Liver (tissue), 9 donors: ENCODE measurements around the gene SOX10. TPM values are rescaled to one million over a fixed set of nuclear protein-coding genes. Genes with fewer than 3 reads are reported as not detected.

Experiments
- DNase-seq: peaks from one replicate; pipeline ENCODE4 v3.0.0-alpha.2; 2017; ENCODE audit warnings: low spot score
- H3K27ac ChIP-seq, 2 donors: one replicate each; pipeline ENCODE4 v1.7.0; 2013; ENCODE audit warnings: inconsistent platforms in 2 of 2, low read length in 2 of 2, control low read depth in 1 of 2, low read depth in 1 of 2, mild to moderate bottlenecking in 1 of 2
- H3K27me3 ChIP-seq, 4 donors: one replicate each; pipeline versions ENCODE4 v1.6.1 to v1.7.0; 2013; ENCODE audit warnings: low read length in 3 of 4, inconsistent platforms in 1 of 4, mild to moderate bottlenecking in 1 of 4, moderate library complexity in 1 of 4; ENCODE audit not compliant: control insufficient read depth in 4 of 4, insufficient read depth in 4 of 4
- H3K36me3 ChIP-seq, 4 donors: one replicate each; pipeline versions ENCODE4 v1.6.1 to v1.7.0; 2013; ENCODE audit warnings: low read length in 3 of 4, mild to moderate bottlenecking in 3 of 4, low read depth in 1 of 4, moderate library complexity in 1 of 4; ENCODE audit not compliant: control insufficient read depth in 4 of 4, insufficient read depth in 3 of 4
- H3K4me1 ChIP-seq, 4 donors: one replicate each; pipeline versions ENCODE4 v1.6.1 to v1.7.0; 2013; ENCODE audit warnings: low read length in 3 of 4, mild to moderate bottlenecking in 3 of 4, moderate library complexity in 1 of 4; ENCODE audit not compliant: control insufficient read depth in 4 of 4, insufficient read depth in 4 of 4
- H3K4me3 ChIP-seq, 3 donors: one replicate each; pipeline versions ENCODE4 v1.6.1 to v1.7.0; 2013; ENCODE audit warnings: low read length in 3 of 3, control low read depth in 1 of 3, low read depth in 1 of 3, mild to moderate bottlenecking in 1 of 3
- H3K9ac ChIP-seq, 2 donors: one replicate each; pipeline ENCODE4 v1.7.0; 2013; ENCODE audit warnings: low read length in 2 of 2, mild to moderate bottlenecking in 2 of 2, moderate library complexity in 2 of 2, control low read depth in 1 of 2, low read depth in 1 of 2
- H3K9me3 ChIP-seq, 4 donors: one replicate each; pipeline versions ENCODE4 v1.6.1 to v1.7.0; 2013; ENCODE audit warnings: low read length in 3 of 4; ENCODE audit not compliant: control insufficient read depth in 4 of 4
- EGR1 ChIP-seq, 2 donors: IDR thresholded peaks; 2 replicates each; pipeline ENCODE4 v1.6.1; 2016 to 2018; ENCODE audit warnings: antibody characterized with exemption in 2 of 2, low read depth in 2 of 2
- FOXA1 ChIP-seq: IDR thresholded peaks from 2 replicates; pipeline ENCODE4 v1.6.1; 2016; ENCODE audit warnings: antibody characterized with exemption
- FOXA2 ChIP-seq: IDR thresholded peaks from 2 replicates; pipeline ENCODE4 v1.6.1; 2016; ENCODE audit warnings: antibody characterized with exemption
- GABPA ChIP-seq, 2 donors: IDR thresholded peaks in 1 of 2; conservative IDR thresholded peaks in 1 of 2; 2 replicates each; pipeline ENCODE4 v1.6.1; 2016; ENCODE audit warnings: antibody characterized with exemption in 2 of 2, mild to moderate bottlenecking in 1 of 2, moderate library complexity in 1 of 2
- HNF4A ChIP-seq, 2 donors: conservative IDR thresholded peaks; 2 replicates each; pipeline ENCODE4 v1.6.1; 2016; ENCODE audit warnings: antibody characterized with exemption in 2 of 2, mild to moderate bottlenecking in 2 of 2
- HNF4G ChIP-seq: IDR thresholded peaks from 2 replicates; pipeline ENCODE4 v1.6.1; 2016; ENCODE audit warnings: antibody characterized with exemption
- JUND ChIP-seq, 2 donors: IDR thresholded peaks; 2 replicates each; pipeline ENCODE4 v1.6.1; 2016; ENCODE audit warnings: antibody characterized with exemption in 2 of 2
- NR2F2 ChIP-seq: IDR thresholded peaks from 2 replicates; pipeline ENCODE4 v1.6.1; 2016; ENCODE audit warnings: antibody characterized with exemption
- RAD21 ChIP-seq, 2 donors: IDR thresholded peaks; 2 replicates each; pipeline ENCODE4 v1.6.1; 2016; ENCODE audit warnings: antibody characterized with exemption in 2 of 2, mild to moderate bottlenecking in 2 of 2
- RXRA ChIP-seq, 2 donors: IDR thresholded peaks; 2 replicates each; pipeline ENCODE4 v1.6.1; 2017 to 2018; ENCODE audit warnings: antibody characterized with exemption in 2 of 2, mild to moderate bottlenecking in 1 of 2
- SP1 ChIP-seq: IDR thresholded peaks from 2 replicates; pipeline ENCODE4 v1.6.1; 2018; ENCODE audit warnings: antibody characterized with exemption, mild to moderate bottlenecking
- TAF1 ChIP-seq: conservative IDR thresholded peaks from 2 replicates; pipeline ENCODE4 v1.6.1; 2016; ENCODE audit warnings: antibody characterized with exemption, mild to moderate bottlenecking
- YY1 ChIP-seq: IDR thresholded peaks from 2 replicates; pipeline ENCODE4 v1.6.1; 2016; ENCODE audit warnings: antibody characterized with exemption, mild to moderate bottlenecking
- WGBS: extraction: QIAGEN DNeasy Blood & Tissue Kit; methylation state at CpG from one replicate; pipeline ENCODE4 v1.1.7; 2013; 5-methylcytosine and 5-hydroxymethylcytosine counted together
- polyA plus RNA-seq, 2 donors: library from polyadenylated mRNA; stranded (reverse) in 1 of 2; unstranded in 1 of 2; fragments of 200-250 nt in 1 of 2; fragments of >200 nt in 1 of 2; fragmentation: Nextera tagmentation in 1 of 2; extraction: Ambion mirVana in 1 of 2; gene quantifications; one replicate each; pipeline versions ENCODE4 v1.2.1 to v1.2.3, GENCODE V29; 2013 to 2015
- total RNA-seq, 2 donors: library from RNA; depleted of rRNA; stranded (reverse); fragments of >200 nt; gene quantifications; one replicate each; pipeline ENCODE4 v1.2.3, GENCODE V29; 2014
- TF ChIP-seq, protein P1 (sequence below): IDR thresholded peaks from 2 replicates; pipeline ENCODE4 v1.6.1; 2016; ENCODE audit warnings: antibody characterized with exemption
- TF ChIP-seq, protein P2 (sequence below): IDR thresholded peaks from 2 replicates; pipeline ENCODE4 v1.6.1; 2016; ENCODE audit warnings: antibody characterized with exemption, mild to moderate bottlenecking
- TF ChIP-seq, protein P3 (sequence below): fragments of 150-350 bp; IDR thresholded peaks from 2 replicates; pipeline ENCODE4 v1.5.1; 2017; ENCODE audit warnings: improper control_type of control experiment, low read depth, low read length; ENCODE audit not compliant: missing input control
- TF ChIP-seq, protein P4 (sequence below): IDR thresholded peaks from 2 replicates; pipeline ENCODE4 v1.6.1; 2016; ENCODE audit warnings: antibody characterized with exemption
- TF ChIP-seq, protein P5 (sequence below): IDR thresholded peaks from 2 replicates; pipeline ENCODE4 v1.6.1; 2016; ENCODE audit warnings: antibody characterized with exemption
- donor health status: healthy.
- donor health status: healthy.
- donor health status: healthy.
- donor health status: healthy.
- donor health status: healthy.

Gene SOX10
- total and polyA plus RNA-seq, 4 donors, result 0.05 to 0.29 (median 0.07) TPM

DNA sequence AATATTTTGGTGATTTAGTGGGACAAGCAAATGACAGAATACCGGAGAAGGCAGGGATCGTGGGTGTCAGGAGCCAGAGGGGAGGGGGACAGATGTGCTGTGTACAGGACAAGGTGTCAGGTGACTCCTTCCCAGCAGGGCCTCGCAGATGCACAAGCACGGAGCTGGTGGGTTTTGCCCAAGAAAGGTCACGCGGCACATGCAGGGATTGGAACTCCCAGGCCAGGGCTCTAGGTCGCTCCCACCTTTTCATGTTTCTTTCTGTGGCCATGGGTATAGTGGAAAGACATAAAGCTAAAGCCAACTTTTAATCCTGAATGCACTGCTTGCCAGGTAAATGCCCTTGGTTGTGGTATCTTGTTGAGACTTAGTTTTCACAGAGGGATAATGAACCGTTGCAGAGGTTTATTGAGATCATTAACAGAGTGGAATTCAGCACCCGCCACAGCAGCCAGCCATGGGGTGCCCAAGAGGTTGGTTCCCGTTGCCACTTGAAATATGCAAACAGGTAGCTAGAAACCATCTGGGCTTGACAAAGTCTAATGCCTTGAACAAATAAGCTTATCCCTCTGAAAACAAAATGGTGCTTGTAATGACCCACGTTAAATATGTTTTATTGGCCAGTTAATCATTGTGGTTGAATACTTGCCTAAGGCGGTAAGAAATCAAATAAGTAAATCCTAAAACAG, 41.1 kb downstream of the SOX10 start:
- no peak overlapping the region for H3K27ac ChIP-seq
- no peaks in the 10 kb centered on the region for H3K27me3 ChIP-seq
- peaks cover 0 to 24% (median 5%) of the 10 kb centered on the region in 4 donors for H3K36me3 ChIP-seq
- WGBS, result 95% methylated on average over 12 of the region's 12 CpGs
- H3K4me1 ChIP-seq, result no peaks in the 10 kb centered on the region
- H3K4me3 ChIP-seq, result no peak overlapping the region
- no peak overlapping the region for H3K9ac ChIP-seq
- no peak for TF ChIP-seq HNF4G
- TF ChIP-seq SP1, result no peak
- TF ChIP-seq GABPA (IDR thresholded peaks at IDR 0.05 in 1 of 2, conservative IDR thresholded peaks at IDR 0.05 in 1 of 2), result no peak
- TF ChIP-seq, protein P1, sequence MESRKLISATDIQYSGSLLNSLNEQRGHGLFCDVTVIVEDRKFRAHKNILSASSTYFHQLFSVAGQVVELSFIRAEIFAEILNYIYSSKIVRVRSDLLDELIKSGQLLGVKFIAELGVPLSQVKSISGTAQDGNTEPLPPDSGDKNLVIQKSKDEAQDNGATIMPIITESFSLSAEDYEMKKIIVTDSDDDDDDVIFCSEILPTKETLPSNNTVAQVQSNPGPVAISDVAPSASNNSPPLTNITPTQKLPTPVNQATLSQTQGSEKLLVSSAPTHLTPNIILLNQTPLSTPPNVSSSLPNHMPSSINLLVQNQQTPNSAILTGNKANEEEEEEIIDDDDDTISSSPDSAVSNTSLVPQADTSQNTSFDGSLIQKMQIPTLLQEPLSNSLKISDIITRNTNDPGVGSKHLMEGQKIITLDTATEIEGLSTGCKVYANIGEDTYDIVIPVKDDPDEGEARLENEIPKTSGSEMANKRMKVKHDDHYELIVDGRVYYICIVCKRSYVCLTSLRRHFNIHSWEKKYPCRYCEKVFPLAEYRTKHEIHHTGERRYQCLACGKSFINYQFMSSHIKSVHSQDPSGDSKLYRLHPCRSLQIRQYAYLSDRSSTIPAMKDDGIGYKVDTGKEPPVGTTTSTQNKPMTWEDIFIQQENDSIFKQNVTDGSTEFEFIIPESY, result no peak
- TF ChIP-seq, protein P2, sequence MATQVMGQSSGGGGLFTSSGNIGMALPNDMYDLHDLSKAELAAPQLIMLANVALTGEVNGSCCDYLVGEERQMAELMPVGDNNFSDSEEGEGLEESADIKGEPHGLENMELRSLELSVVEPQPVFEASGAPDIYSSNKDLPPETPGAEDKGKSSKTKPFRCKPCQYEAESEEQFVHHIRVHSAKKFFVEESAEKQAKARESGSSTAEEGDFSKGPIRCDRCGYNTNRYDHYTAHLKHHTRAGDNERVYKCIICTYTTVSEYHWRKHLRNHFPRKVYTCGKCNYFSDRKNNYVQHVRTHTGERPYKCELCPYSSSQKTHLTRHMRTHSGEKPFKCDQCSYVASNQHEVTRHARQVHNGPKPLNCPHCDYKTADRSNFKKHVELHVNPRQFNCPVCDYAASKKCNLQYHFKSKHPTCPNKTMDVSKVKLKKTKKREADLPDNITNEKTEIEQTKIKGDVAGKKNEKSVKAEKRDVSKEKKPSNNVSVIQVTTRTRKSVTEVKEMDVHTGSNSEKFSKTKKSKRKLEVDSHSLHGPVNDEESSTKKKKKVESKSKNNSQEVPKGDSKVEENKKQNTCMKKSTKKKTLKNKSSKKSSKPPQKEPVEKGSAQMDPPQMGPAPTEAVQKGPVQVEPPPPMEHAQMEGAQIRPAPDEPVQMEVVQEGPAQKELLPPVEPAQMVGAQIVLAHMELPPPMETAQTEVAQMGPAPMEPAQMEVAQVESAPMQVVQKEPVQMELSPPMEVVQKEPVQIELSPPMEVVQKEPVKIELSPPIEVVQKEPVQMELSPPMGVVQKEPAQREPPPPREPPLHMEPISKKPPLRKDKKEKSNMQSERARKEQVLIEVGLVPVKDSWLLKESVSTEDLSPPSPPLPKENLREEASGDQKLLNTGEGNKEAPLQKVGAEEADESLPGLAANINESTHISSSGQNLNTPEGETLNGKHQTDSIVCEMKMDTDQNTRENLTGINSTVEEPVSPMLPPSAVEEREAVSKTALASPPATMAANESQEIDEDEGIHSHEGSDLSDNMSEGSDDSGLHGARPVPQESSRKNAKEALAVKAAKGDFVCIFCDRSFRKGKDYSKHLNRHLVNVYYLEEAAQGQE, result no peak
- no peak for TF ChIP-seq FOXA1
- no peak for TF ChIP-seq RAD21 (IDR thresholded peaks at IDR 0.05)
- TF ChIP-seq, protein P3, sequence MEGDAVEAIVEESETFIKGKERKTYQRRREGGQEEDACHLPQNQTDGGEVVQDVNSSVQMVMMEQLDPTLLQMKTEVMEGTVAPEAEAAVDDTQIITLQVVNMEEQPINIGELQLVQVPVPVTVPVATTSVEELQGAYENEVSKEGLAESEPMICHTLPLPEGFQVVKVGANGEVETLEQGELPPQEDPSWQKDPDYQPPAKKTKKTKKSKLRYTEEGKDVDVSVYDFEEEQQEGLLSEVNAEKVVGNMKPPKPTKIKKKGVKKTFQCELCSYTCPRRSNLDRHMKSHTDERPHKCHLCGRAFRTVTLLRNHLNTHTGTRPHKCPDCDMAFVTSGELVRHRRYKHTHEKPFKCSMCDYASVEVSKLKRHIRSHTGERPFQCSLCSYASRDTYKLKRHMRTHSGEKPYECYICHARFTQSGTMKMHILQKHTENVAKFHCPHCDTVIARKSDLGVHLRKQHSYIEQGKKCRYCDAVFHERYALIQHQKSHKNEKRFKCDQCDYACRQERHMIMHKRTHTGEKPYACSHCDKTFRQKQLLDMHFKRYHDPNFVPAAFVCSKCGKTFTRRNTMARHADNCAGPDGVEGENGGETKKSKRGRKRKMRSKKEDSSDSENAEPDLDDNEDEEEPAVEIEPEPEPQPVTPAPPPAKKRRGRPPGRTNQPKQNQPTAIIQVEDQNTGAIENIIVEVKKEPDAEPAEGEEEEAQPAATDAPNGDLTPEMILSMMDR, result no peak
- TF ChIP-seq, protein P4, sequence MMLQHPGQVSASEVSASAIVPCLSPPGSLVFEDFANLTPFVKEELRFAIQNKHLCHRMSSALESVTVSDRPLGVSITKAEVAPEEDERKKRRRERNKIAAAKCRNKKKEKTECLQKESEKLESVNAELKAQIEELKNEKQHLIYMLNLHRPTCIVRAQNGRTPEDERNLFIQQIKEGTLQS, result no peak
- TF ChIP-seq EGR1 (IDR thresholded peaks at IDR 0.05; ENCODE audit: low read depth in 2 of 2), result no peak
- no peak for TF ChIP-seq NR2F2
- no peak for TF ChIP-seq FOXA2
- no peak for TF ChIP-seq RXRA (IDR thresholded peaks at IDR 0.05)
- TF ChIP-seq, protein P5, sequence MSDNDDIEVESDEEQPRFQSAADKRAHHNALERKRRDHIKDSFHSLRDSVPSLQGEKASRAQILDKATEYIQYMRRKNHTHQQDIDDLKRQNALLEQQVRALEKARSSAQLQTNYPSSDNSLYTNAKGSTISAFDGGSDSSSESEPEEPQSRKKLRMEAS, result no peak
- TF ChIP-seq JUND (IDR thresholded peaks at IDR 0.05), result no peak
- TF ChIP-seq HNF4A (conservative IDR thresholded peaks at IDR 0.05), result no peak
- no peak for TF ChIP-seq TAF1
- no peak for TF ChIP-seq YY1
- no peak for DNase-seq
- H3K9me3 ChIP-seq, result no peaks in the 10 kb centered on the region
